ENCODE results near the gene TBCB.
"Not testable (repeated sequence)": the region's sequence is repeated elsewhere in the genome, so short reads cannot be mapped to it uniquely, and the experiment has no call there.

The TBCB gene

GRCh38 chr19:36139473-36140303 is 24.4 kb downstream of the TBCB start, which contains the start of gene CAPNS1:
TSS of gene CAPNS1 (plus strand) at chr19:36140066. CDS start at chr19:36141012, 946 bp downstream.
- DNase-seq, result peak; percentile 94

DNA sequence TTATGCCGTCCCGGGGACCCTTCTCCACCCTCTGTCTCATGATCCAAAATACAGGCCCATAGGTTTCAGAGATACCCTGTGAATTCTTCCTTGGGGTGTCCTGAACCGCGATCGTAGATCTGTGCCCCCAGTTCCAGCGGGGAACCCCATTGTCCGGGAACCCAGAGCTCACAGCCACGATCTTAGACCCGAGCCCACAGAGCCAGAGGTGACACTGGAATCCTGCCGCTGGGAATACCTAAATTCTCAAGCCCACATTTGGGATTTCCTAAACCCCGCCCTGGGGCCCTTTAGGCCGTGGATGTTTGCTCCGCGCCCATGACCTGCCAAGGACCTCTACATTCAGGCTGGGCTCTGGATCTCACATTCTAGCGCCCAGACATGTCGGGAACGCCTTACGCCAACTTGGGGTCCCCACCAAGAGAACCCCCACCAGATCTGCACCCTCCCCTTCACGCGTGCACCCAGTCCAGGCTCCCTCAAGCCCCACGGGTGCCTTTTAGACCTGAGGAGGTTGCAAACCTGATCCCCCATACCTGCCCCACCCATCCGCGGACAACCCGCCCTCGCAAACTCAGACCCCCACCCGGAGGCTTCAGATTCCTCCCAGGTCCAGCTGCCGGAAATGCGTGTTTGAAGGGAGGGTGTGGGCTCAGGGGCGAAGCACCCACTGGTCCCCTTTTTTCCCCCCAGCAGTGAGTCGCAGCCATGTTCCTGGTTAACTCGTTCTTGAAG is 25.2 kb downstream of the TBCB start:
- no peak for DNase-seq

- DNase-seq, result peak; percentile 93
These were observed 26.0 kb downstream of the TBCB start for GRCh38 chr19:36141039-36141927.

- DNase-seq, result no peak
These were observed 26.8 kb downstream of the TBCB start for GRCh38 chr19:36142046-36142445.

GRCh38 chr19:36142496-36142895 is 27.2 kb downstream of the TBCB start:
- no peak for DNase-seq

- DNase-seq, result no peak
These were observed 29.4 kb downstream of the TBCB start for GRCh38 chr19:36144624-36145023.

GRCh38 chr19:36149673-36150406 is 34.6 kb downstream of the TBCB start:
- no peak for DNase-seq

- no peak for DNase-seq
These were observed 35.3 kb downstream of the TBCB start for GRCh38 chr19:36150586-36150985.

GRCh38 chr19:36151144-36152018 is 36.1 kb downstream of the TBCB start:
- DNase-seq, result no peak

GRCh38 chr19:36152019-36152351 is 36.7 kb downstream of the TBCB start:
- no peak for DNase-seq

DNA sequence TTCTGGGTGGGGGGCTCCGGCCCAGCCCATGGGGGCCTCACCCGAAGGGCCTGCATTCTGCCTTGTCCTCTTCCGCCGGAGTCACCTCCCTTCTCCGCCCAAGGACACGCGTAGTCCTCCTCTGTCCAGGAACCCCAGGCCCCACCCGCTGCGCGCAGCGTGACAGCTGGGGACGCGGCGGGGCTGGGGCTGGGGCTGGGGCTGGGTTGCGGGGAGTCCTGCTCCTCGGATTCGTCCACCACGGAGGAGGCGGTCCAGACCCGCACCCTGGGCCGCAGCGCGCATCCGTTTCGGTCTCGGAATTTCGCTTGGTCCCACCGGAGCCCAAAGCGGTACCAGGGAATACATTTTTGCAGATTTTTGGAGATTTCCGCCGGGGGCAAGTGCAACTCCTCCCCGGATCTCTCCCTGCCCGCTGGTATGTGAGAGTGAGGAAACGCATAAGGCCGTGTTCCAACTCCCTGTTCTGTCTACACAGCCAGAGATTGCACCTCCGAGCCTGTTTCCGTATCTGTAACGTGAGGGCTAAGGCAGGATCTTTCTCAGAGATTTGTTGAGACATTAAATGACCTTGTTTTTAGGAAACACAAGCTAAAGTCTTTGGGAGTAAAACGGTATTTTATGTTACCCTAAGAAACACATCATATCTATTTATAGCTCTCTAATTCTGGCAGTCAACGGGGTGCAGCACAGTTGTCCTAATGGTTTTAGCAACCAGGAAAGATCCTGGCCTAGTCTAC is 37.3 kb downstream of the TBCB start, which contains the start of gene COX7A1:
TSS of gene COX7A1 (minus strand) at position 96 of the 740 bp plus-strand sequence. CDS start at position 56, 40 bp downstream.
- no peak for DNase-seq

DNA sequence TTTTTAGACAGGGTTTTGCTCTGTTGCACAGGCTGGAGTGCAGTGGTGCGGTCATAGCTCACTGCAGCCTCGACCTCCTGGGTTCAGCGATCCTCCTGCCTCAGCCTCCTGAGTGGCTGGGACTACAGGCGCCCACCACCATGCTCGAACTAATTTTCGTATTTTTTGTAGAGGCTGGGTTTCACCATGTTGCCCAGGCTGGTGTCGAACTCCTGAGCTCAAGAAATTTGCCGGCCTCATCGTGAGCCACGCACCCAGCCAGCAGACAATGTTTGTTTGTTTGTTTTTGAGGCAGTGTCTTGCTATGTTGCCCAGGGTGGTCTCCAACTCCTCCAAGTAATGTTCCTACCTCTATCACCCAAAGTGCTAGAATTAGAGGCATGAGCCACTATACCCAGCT is 37.9 kb downstream of the TBCB start:
- DNase-seq, result no peak

DNA sequence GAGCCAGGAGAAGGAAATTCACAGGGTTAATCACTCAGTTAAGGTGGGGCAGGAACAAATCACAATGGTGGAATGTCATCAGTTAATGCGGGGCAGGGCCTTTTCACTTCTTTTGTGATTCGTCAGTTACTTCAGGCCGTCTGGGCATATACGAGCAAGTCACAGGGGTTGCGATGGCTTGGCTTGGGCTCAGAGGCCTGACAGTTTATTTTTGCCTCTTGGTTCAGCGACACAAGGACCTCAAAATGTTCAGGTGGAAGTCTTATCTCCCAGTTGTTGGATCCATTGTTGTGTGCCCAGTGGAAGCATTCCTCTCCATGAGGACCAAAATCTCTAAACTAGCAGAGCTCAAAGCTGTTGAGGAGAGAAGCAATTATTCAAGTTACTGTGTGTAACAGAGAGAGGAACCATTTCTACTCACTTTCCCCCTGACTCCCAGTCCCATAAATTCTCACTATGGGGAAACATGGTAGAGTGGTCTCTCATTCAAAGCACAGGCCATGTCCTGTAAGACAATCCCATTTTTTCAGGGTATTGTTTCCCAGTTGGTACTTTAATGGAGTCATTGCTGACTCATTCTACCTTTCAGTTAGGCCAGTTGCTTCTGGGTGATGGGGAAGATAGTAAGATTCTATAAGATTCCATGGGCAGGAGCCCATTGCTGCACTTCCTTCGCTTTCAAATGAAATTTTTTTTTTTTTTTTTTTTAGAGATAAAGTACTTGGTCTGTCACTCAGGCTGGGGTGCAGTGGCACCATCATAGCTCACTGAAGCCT is 45.7 kb downstream of the TBCB start:
- no peak for DNase-seq

GRCh38 chr19:36163813-36164212 is 48.5 kb downstream of the TBCB start:
- DNase-seq, result no peak

GRCh38 chr19:36169084-36169760 is 54.0 kb downstream of the TBCB start:
- DNase-seq, result no peak

GRCh38 chr19:36172852-36173251 is 57.6 kb downstream of the TBCB start:
- DNase-seq, result no peak

GRCh38 chr19:36173846-36174245 is 58.6 kb downstream of the TBCB start:
- not testable (repeated sequence) for DNase-seq

All from stimulated activated CD4-positive, alpha-beta T cell treated with anti-CD3 and anti-CD28 coated beads, Interleukin-1b, Interleukin-23, amount 100 ng/mL, for 48 hours (primary cell).